NCI-H2227 (cell line): Measurements from ENCODE around the gene FAR2.
"Not testable (repeated sequence)": the region's sequence is repeated elsewhere in the genome, so short reads cannot be mapped to it uniquely, and the experiment has no call there.

Experiments
- DNase-seq: peaks from one replicate; lab custom pipeline; 2025; ENCODE audit not compliant: unreplicated experiment; lab: John Stamatoyannopoulos, UW

FAR2 gene

GRCh38 chr12:29148911-29149690 is at the start of gene FAR2:
Gene FAR2 (plus strand): TSS chr12:29149278. CDS start chr12:29270450, 121,172 bp downstream.
- peak; percentile 51 for DNase-seq

GRCh38 chr12:29102741-29103140 is 46.3 kb upstream of the FAR2 start:
- no peak for DNase-seq

- DNase-seq, result no peak
Observed at GRCh38 chr12:29103539-29103974, 45.5 kb upstream of the FAR2 start.

GRCh38 chr12:29104516-29104915 is 44.6 kb upstream of the FAR2 start:
- no peak for DNase-seq

GRCh38 chr12:29110506-29111442 is 38.3 kb upstream of the FAR2 start:
- DNase-seq, result no peak

GRCh38 chr12:29113101-29113500 is 36.0 kb upstream of the FAR2 start:
- DNase-seq, result no peak

- DNase-seq, result no peak
Observed at GRCh38 chr12:29116414-29116813, 32.7 kb upstream of the FAR2 start.

GRCh38 chr12:29131539-29131938 is 17.5 kb upstream of the FAR2 start:
- DNase-seq, result no peak

- DNase-seq, result no peak
Observed at GRCh38 chr12:29132316-29132715, 16.8 kb upstream of the FAR2 start.

- DNase-seq, result no peak
Observed at GRCh38 chr12:29133181-29133580, 15.9 kb upstream of the FAR2 start.

GRCh38 chr12:29133680-29134079 is 15.4 kb upstream of the FAR2 start:
- DNase-seq, result no peak

- not testable (repeated sequence) for DNase-seq
Observed at GRCh38 chr12:29138256-29138655, 10.8 kb upstream of the FAR2 start.

GRCh38 chr12:29138855-29139254 is 10.2 kb upstream of the FAR2 start:
- DNase-seq, result not testable (repeated sequence)

- no peak for DNase-seq
Observed at GRCh38 chr12:29145372-29146170, 3.5 kb upstream of the FAR2 start.

- DNase-seq, result no peak
Observed at GRCh38 chr12:29146196-29146595, 2.9 kb upstream of the FAR2 start.

GRCh38 chr12:29147731-29148595 is 1.1 kb upstream of the FAR2 start:
- DNase-seq, result peak; percentile 22

- DNase-seq, result no peak
Observed at GRCh38 chr12:29148596-29148910, 525 bp upstream of the FAR2 start.

- peak; percentile 24 for DNase-seq
Observed at GRCh38 chr12:29149691-29150281, 708 bp downstream of the FAR2 start.

- DNase-seq, result no peak
Observed at GRCh38 chr12:29150462-29150861, 1.4 kb downstream of the FAR2 start.
